ENCODE results near the gene FFAR1. TPM values are rescaled to one million over a fixed set of nuclear protein-coding genes. Genes with fewer than 3 reads are reported as not detected.

FFAR1 gene
- total and polyA plus RNA-seq, 2 donors (not counting 3 experiments of a cell fraction or from before 2014, with no cell fraction given): not detected

GRCh38 chr19:35336166-35336955, 11.3 kb upstream of the FFAR1 start:
- Histone ChIP-seq H3K9me3 (replicated peaks; ENCODE audit: control insufficient read depth, insufficient read depth, low read length) (no peaks in the 10 kb centered on the region), H3K27ac (ENCODE audit: insufficient read depth, low read depth, low read length) (no peak overlapping the region), H2AFZ (ENCODE audit: low read depth, low read length) (no peak overlapping the region), H3K4me2 (ENCODE audit: insufficient read depth, low read length) (no peak overlapping the region), H3K79me2 (ENCODE audit: control insufficient read depth, insufficient read depth, low read length) (no peaks in the 10 kb centered on the region), H3K9me1 (replicated peaks; ENCODE audit: control insufficient read depth, extremely low read depth, insufficient read depth, low read length) (no peaks in the 10 kb centered on the region), H3K9ac (replicated peaks; ENCODE audit: extremely low read depth, insufficient read depth, low read length) (no peak overlapping the region), H4K20me1 (replicated peaks; ENCODE audit: control insufficient read depth, extremely low read depth, insufficient read depth, low read length) (no peaks in the 10 kb centered on the region), H3K4me3 (replicated peaks in 1 of 3; ENCODE audit: insufficient read depth in 1 of 3, low read depth in 1 of 3, low read length in 3 of 3) (no peak overlapping the region), H3K4me1 (ENCODE audit: control insufficient read depth, extremely low read depth, insufficient read depth, low read length) (no peaks in the 10 kb centered on the region), H3K27me3 (ENCODE audit: control insufficient read depth in 2 of 2, insufficient read depth in 2 of 2, low read length in 2 of 2) (no peaks in the 10 kb centered on the region), H3K36me3 (ENCODE audit: control insufficient read depth in 2 of 2, extremely low read depth in 1 of 2, insufficient read depth in 2 of 2, low read length in 2 of 2) (no peaks in the 10 kb centered on the region)
- TF ChIP-seq POLR2A (IDR thresholded peaks at IDR 0.05; ENCODE audit: low read depth, low read length): no peak
- no peak for TF ChIP-seq JUN (IDR thresholded peaks at IDR 0.05; ENCODE audit: borderline replicate concordance, insufficient read depth, insufficient read length, low read depth)
- TF ChIP-seq FOS (IDR thresholded peaks at IDR 0.05; ENCODE audit: borderline replicate concordance, insufficient read depth, low read length): no peak
- TF ChIP-seq GATA2 (IDR thresholded peaks at IDR 0.05; ENCODE audit: insufficient read depth, insufficient read length, low read depth, low read length): no peak
- no peak for TF ChIP-seq EZH2 (IDR thresholded peaks at IDR 0.05; ENCODE audit: borderline replicate concordance, low read depth, low read length, severe bottlenecking)
- TF ChIP-seq MYC (IDR thresholded peaks at IDR 0.05; ENCODE audit: low read depth, low read length): no peak
- no peak for TF ChIP-seq MAX (IDR thresholded peaks at IDR 0.05; ENCODE audit: insufficient read depth, insufficient read length)
- TF ChIP-seq CTCF (IDR thresholded peaks at IDR 0.05; ENCODE audit: extremely low read depth in 1 of 2, insufficient read depth in 1 of 2, low read depth in 1 of 2, low read length in 2 of 2): no peak
- no peak for TF ChIP-seq POLR2AphosphoS5 (IDR thresholded peaks at IDR 0.05; ENCODE audit: insufficient read depth, low read depth, low read length)
- FAIRE-seq: no peak
- intact Hi-C loops (cut with micrococcal nuclease) (no loop called here), dilution Hi-C loops (cut with MboI; ENCODE audit: extremely low pct_ligation_motif_present, low sequenced_read_pairs) (no loop called here)
- ChIA-PET POLR2A (no interaction called here), CTCF (no interaction called here)
- no TSS peak for BruUV-seq (replicated peaks)
- no peak for DNase-seq (ENCODE audit: low read depth, low spot score)
